Mesenchymal stem cell (in vitro differentiated cells and primary cell): ENCODE data around the gene SLIT3.

ENCODE experiments used
- DNase-seq: peaks from one replicate; pipeline ENCODE4 v3.0.0-alpha.2; 2013
- H2AFZ ChIP-seq: one replicate; pipeline ENCODE4 v1.6.1; 2013; ENCODE audit warnings: low read depth, mild to moderate bottlenecking, control low read depth, inconsistent platforms, low read length, moderate library complexity
- H2AK5ac ChIP-seq: 2 replicates; pipeline ENCODE4 v1.6.1; 2013; ENCODE audit warnings: low read length, moderate library complexity, mild to moderate bottlenecking, inconsistent platforms; ENCODE audit not compliant: severe bottlenecking
- H2BK120ac ChIP-seq: one replicate; pipeline ENCODE4 v1.6.1; 2013; ENCODE audit warnings: low read depth, mild to moderate bottlenecking, inconsistent platforms, low read length, moderate library complexity
- H2BK12ac ChIP-seq, 2 experiments: one replicate each; pipeline ENCODE4 v1.6.1; 2013; ENCODE audit warnings: inconsistent platforms in 2 of 2, low read length in 2 of 2, mild to moderate bottlenecking in 2 of 2, moderate library complexity in 2 of 2, control low read depth in 1 of 2
- H2BK15ac ChIP-seq: one replicate; pipeline ENCODE4 v1.6.1; 2013; ENCODE audit warnings: mild to moderate bottlenecking, low read depth, inconsistent platforms; ENCODE audit not compliant: poor library complexity, severe bottlenecking
- H2BK5ac ChIP-seq: 2 replicates; pipeline ENCODE4 v1.6.1; 2013; ENCODE audit warnings: low read depth, mild to moderate bottlenecking, low read length, control low read depth, inconsistent platforms; ENCODE audit not compliant: poor library complexity, severe bottlenecking
- H3K14ac ChIP-seq, 2 experiments: one replicate each; pipeline ENCODE4 v1.6.1; 2013; ENCODE audit warnings: inconsistent platforms in 2 of 2, low read length in 2 of 2, control low read depth in 1 of 2, mild to moderate bottlenecking in 1 of 2, moderate library complexity in 1 of 2
- H3K18ac ChIP-seq, 2 experiments: one replicate each; pipeline ENCODE4 v1.6.1; 2013; ENCODE audit warnings: inconsistent platforms in 2 of 2, low read length in 2 of 2, control low read depth in 1 of 2, low read depth in 1 of 2, mild to moderate bottlenecking in 1 of 2
- H3K23ac ChIP-seq, 2 experiments: one replicate each; pipeline ENCODE4 v1.6.1; 2013; ENCODE audit warnings: inconsistent platforms in 2 of 2, low read length in 2 of 2, mild to moderate bottlenecking in 2 of 2, moderate library complexity in 2 of 2, control low read depth in 1 of 2
- H3K27ac ChIP-seq: 2 replicates; pipeline ENCODE4 v1.5.1; 2013; ENCODE audit warnings: mild to moderate bottlenecking, moderate library complexity, low read length, control low read depth, inconsistent platforms; ENCODE audit not compliant: poor library complexity, severe bottlenecking
- H3K27me3 ChIP-seq, 2 experiments: 2 replicates each; pipeline versions ENCODE4 v1.6.1 to v1.7.0; 2013; ENCODE audit warnings: low read length in 2 of 2, mild to moderate bottlenecking in 2 of 2, moderate library complexity in 2 of 2, control low read depth in 1 of 2, inconsistent platforms in 1 of 2; ENCODE audit not compliant: control insufficient read depth in 1 of 2, insufficient read depth in 1 of 2
- H3K36me3 ChIP-seq, 2 experiments: 2 replicates each; pipeline versions ENCODE4 v1.6.1 to v1.7.0; 2013; ENCODE audit warnings: low read length in 2 of 2, control low read depth in 1 of 2, inconsistent platforms in 1 of 2, low read depth in 1 of 2, mild to moderate bottlenecking in 1 of 2; ENCODE audit not compliant: insufficient read depth in 2 of 2, control insufficient read depth in 1 of 2
- H3K4ac ChIP-seq, 2 experiments: one replicate each; pipeline ENCODE4 v1.6.1; 2013; ENCODE audit warnings: inconsistent platforms in 2 of 2, low read length in 2 of 2, mild to moderate bottlenecking in 2 of 2, moderate library complexity in 2 of 2, control low read depth in 1 of 2, low read depth in 1 of 2
- H3K4me1 ChIP-seq: 2 replicates; pipeline ENCODE4 v1.6.1; 2013; ENCODE audit warnings: low read depth, low read length, control low read depth; ENCODE audit not compliant: control insufficient read depth, insufficient read depth
- H3K4me2 ChIP-seq: 2 replicates; pipeline ENCODE4 v1.6.1; 2013; ENCODE audit warnings: low read length, mild to moderate bottlenecking, inconsistent platforms; ENCODE audit not compliant: poor library complexity, severe bottlenecking
- H3K4me3 ChIP-seq, 2 experiments: 2 replicates each; pipeline versions ENCODE4 v1.5.1 to v1.7.0; 2013; ENCODE audit warnings: low read length in 2 of 2, mild to moderate bottlenecking in 2 of 2, control low read depth in 1 of 2, low read depth in 1 of 2; ENCODE audit not compliant: insufficient read depth in 1 of 2
- H3K79me1 ChIP-seq: replicated peaks from 2 replicates; pipeline ENCODE4 v1.6.1; 2013; ENCODE audit warnings: mild to moderate bottlenecking, control low read depth, low read length, inconsistent platforms; ENCODE audit not compliant: poor library complexity, severe bottlenecking
- H3K9ac ChIP-seq: 2 replicates; pipeline ENCODE4 v1.7.0; 2013; ENCODE audit warnings: mild to moderate bottlenecking, low read length, moderate library complexity
- H3K9me3 ChIP-seq: 2 replicates; pipeline ENCODE4 v1.7.0; 2013; ENCODE audit warnings: mild to moderate bottlenecking, low read length; ENCODE audit not compliant: control insufficient read depth
- H4K8ac ChIP-seq: one replicate; pipeline ENCODE4 v1.6.1; 2013; ENCODE audit warnings: inconsistent platforms, mild to moderate bottlenecking, low read length, moderate library complexity
- H4K91ac ChIP-seq: one replicate; pipeline ENCODE4 v1.6.1; 2013; ENCODE audit warnings: mild to moderate bottlenecking, low read length, inconsistent platforms
- WGBS: methylation state at CpG from one replicate; pipeline ENCODE4 v1.1.7; 2013; ENCODE audit warnings: mixed read lengths; 5-methylcytosine and 5-hydroxymethylcytosine counted together

The SLIT3 gene

DNA sequence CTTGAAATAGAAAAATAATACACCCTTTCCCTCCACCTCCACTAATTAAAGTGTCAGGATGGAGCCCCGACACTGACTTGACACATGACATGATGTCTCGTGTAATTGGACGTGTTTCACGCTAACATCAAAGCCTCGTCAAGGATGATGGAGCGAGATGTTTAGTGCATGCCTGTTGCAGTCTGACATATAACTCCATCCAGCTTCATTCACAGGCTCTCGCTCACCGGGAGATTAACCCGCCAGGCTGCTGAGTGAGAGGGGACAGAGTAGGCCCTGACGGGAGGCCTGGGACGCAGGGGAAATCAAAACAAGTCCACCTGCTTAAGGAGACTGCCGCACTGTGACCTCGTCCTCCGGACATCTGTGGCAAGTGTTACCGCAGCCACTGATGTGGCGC lies 263.5 kb downstream of the SLIT3 start:
- H2AK5ac ChIP-seq, result no peak overlapping the region
- no peak overlapping the region for H4K8ac ChIP-seq
- no peaks in the 10 kb centered on the region for H3K4me1 ChIP-seq
- no peak overlapping the region for H2BK5ac ChIP-seq
- no peak overlapping the region for H4K91ac ChIP-seq
- peaks cover 0 to 13% of the 10 kb centered on the region in 2 experiments for H3K27me3 ChIP-seq
- H3K9ac ChIP-seq, result no peak overlapping the region
- WGBS, result 85% methylated on average over 16 of the region's 16 CpGs
- no peak overlapping the region for H3K14ac ChIP-seq
- H2BK12ac ChIP-seq, result no peak overlapping the region
- H2BK120ac ChIP-seq, result no peak overlapping the region
- no peaks in the 10 kb centered on the region for H3K9me3 ChIP-seq
- H3K27ac ChIP-seq, result no peak overlapping the region
- no peaks in the 10 kb centered on the region for H3K79me1 ChIP-seq
- no peak for DNase-seq
- no peak overlapping the region for H3K4me2 ChIP-seq
- H3K18ac ChIP-seq, result no peak overlapping the region
- no peak overlapping the region for H2BK15ac ChIP-seq
- H3K4ac ChIP-seq, result no peak overlapping the region
- no peak overlapping the region for H2AFZ ChIP-seq
- no peak overlapping the region for H3K23ac ChIP-seq
- no peak overlapping the region for H3K4me3 ChIP-seq
- peaks cover 0 to 27% of the 10 kb centered on the region in 2 experiments for H3K36me3 ChIP-seq

DNA sequence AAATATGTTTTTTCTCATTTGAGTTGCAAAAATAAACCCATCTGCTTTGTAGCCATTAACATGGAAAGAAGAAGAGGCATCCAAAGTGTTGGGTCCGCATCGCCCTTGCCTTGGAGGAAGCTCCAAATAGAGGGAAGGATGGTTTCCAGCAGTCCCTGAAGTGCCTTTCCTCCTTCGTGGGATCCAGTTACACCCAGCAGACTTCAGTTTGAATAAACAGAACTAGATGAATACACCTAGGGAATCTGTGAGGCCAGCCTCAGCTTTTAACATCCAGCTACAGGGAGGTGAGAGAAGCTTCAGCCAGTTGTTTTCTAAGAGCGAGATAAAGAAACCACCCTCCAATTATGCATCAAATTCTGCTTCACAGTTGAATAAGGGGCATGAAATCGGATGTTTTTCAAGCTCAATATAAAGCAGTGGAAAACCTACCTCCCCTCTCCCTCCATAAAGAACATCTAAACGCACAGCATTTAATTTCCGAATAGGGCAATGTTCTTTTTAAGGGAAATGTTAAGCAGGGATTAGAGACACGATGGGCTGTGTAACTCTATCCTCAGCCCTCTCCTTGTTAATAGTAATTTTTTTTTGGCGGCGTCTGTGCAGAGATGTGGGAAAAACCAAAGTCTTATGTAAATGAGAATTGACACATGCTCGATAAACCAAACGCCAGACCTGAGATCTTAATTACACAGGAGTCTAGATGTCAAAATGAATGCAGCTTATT lies 264.7 kb downstream of the SLIT3 start:
- H2BK120ac ChIP-seq, result no peak overlapping the region
- no peak overlapping the region for H3K23ac ChIP-seq
- no peak overlapping the region for H3K27ac ChIP-seq
- no peaks in the 10 kb centered on the region for H3K4me1 ChIP-seq
- H4K91ac ChIP-seq, result no peak overlapping the region
- H3K79me1 ChIP-seq, result no peaks in the 10 kb centered on the region
- peaks cover 0 to 27% of the 10 kb centered on the region in 2 experiments for H3K36me3 ChIP-seq
- H2AK5ac ChIP-seq, result no peak overlapping the region
- no peak overlapping the region for H2BK12ac ChIP-seq
- H3K9me3 ChIP-seq, result no peaks in the 10 kb centered on the region
- no peak overlapping the region for H2BK5ac ChIP-seq
- H3K4me2 ChIP-seq, result no peak overlapping the region
- no peak overlapping the region for H3K4ac ChIP-seq
- H3K9ac ChIP-seq, result no peak overlapping the region
- DNase-seq, result no peak
- H4K8ac ChIP-seq, result no peak overlapping the region
- H2AFZ ChIP-seq, result no peak overlapping the region
- H3K18ac ChIP-seq, result no peak overlapping the region
- no peak overlapping the region for H3K4me3 ChIP-seq
- H3K27me3 ChIP-seq, result peaks cover 0 to 13% of the 10 kb centered on the region in 2 experiments
- H2BK15ac ChIP-seq, result no peak overlapping the region
- no peak overlapping the region for H3K14ac ChIP-seq
- WGBS, result 85% methylated on average over 8 of the region's 12 CpGs

DNA sequence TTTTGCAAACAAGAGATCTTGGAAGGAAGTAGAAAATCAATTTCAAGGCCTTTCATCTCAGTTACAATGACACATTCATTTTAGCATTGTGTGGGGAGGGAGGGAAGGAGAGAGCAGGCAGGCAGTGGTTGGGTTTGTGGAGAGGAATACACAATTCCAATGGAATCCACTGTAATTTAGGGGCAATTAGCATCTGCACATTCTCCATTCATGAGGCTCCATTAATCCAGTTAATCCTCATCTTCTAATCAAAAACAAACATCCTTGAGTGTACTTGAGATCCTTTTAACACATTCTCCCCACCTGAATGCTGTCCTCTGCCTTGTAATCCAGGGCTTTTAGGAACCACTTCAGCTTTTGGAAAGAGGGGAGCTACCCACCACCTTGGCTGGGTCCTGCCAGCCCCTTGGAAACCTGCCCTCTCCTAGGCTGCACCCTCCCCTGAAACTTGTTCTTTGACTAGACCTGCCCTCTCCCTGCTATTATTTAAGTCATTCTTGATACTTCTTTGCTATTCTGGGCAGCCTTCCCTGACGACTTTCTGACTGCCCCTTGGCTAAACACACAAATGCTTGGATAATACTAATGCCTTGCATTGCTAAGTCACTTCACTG lies 271.2 kb downstream of the SLIT3 start:
- H3K4ac ChIP-seq, result no peak overlapping the region
- H3K9me3 ChIP-seq, result no peaks in the 10 kb centered on the region
- no peak overlapping the region for H3K27ac ChIP-seq
- no peaks in the 10 kb centered on the region for H3K79me1 ChIP-seq
- H3K4me2 ChIP-seq, result no peak overlapping the region
- no peak overlapping the region for H3K23ac ChIP-seq
- H2BK120ac ChIP-seq, result no peak overlapping the region
- no peak overlapping the region for H2BK12ac ChIP-seq
- H2AFZ ChIP-seq, result no peak overlapping the region
- no peak for DNase-seq
- 57% methylated on average over 1 of the region's 1 CpG for WGBS
- H2BK5ac ChIP-seq, result no peak overlapping the region
- H3K27me3 ChIP-seq, result no peaks in the 10 kb centered on the region
- no peak overlapping the region for H3K4me3 ChIP-seq
- H4K8ac ChIP-seq, result no peak overlapping the region
- H3K18ac ChIP-seq, result no peak overlapping the region
- no peak overlapping the region for H4K91ac ChIP-seq
- no peak overlapping the region for H2AK5ac ChIP-seq
- no peaks in the 10 kb centered on the region for H3K4me1 ChIP-seq
- no peak overlapping the region for H3K9ac ChIP-seq
- H3K36me3 ChIP-seq, result peaks cover 0 to 19% of the 10 kb centered on the region in 2 experiments
- H2BK15ac ChIP-seq, result no peak overlapping the region
- no peak overlapping the region for H3K14ac ChIP-seq

DNA sequence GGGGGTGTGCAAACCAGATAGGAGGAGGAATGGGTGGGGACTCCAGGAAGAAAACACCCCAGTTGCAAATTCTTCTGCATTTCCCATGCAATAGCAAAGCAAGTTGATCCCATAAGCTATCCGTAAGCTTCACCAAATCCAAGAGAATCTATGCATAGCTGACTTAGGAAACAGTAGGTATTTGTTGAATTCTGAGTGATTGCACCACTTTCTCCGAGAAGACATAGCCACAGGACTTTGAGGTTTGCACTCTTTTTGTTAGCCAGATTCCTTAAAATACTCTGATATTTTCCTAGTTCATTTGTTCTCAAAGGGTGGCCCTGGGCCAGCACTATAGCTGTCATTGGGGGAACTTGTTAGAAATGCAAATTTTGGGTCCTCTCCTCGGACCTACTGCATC lies 271.9 kb downstream of the SLIT3 start:
- Histone ChIP-seq H2AFZ (no peak overlapping the region), H3K27me3 (peaks cover 0 to under 1% of the 10 kb centered on the region in 2 experiments), H3K18ac (no peak overlapping the region), H4K91ac (no peak overlapping the region), H4K8ac (no peak overlapping the region), H3K79me1 (no peaks in the 10 kb centered on the region), H3K4me2 (no peak overlapping the region), H3K27ac (no peak overlapping the region), H3K4ac (no peak overlapping the region), H2BK15ac (no peak overlapping the region), H3K23ac (no peak overlapping the region), H3K36me3 (peaks cover 0 to 20% of the 10 kb centered on the region in 2 experiments), H3K14ac (no peak overlapping the region), H2AK5ac (no peak overlapping the region), H2BK120ac (no peak overlapping the region), H3K4me1 (no peaks in the 10 kb centered on the region), H3K9ac (no peak overlapping the region), H2BK12ac (no peak overlapping the region), H2BK5ac (no peak overlapping the region), H3K9me3 (no peaks in the 10 kb centered on the region), H3K4me3 (no peak overlapping the region)
- WGBS, result 65% methylated on average over 2 of the region's 3 CpGs
- DNase-seq, result no peak
